Measurements from ENCODE around the gene FRYL.
"Not testable (repeated sequence)": the region's sequence is repeated elsewhere in the genome, so short reads cannot be mapped to it uniquely, and the experiment has no call there.

FRYL gene

GRCh38 chr4:48742412-48742811 is 37.7 kb downstream of the FRYL start:
- no peak for DNase-seq (ENCODE audit: insufficient read length, low spot score)
- TF ChIP-seq, protein P1, sequence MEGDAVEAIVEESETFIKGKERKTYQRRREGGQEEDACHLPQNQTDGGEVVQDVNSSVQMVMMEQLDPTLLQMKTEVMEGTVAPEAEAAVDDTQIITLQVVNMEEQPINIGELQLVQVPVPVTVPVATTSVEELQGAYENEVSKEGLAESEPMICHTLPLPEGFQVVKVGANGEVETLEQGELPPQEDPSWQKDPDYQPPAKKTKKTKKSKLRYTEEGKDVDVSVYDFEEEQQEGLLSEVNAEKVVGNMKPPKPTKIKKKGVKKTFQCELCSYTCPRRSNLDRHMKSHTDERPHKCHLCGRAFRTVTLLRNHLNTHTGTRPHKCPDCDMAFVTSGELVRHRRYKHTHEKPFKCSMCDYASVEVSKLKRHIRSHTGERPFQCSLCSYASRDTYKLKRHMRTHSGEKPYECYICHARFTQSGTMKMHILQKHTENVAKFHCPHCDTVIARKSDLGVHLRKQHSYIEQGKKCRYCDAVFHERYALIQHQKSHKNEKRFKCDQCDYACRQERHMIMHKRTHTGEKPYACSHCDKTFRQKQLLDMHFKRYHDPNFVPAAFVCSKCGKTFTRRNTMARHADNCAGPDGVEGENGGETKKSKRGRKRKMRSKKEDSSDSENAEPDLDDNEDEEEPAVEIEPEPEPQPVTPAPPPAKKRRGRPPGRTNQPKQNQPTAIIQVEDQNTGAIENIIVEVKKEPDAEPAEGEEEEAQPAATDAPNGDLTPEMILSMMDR (IDR thresholded peaks at IDR 0.05; ENCODE audit: insufficient read depth, missing control alignments) = no peak
- FAIRE-seq = no peak

DNA sequence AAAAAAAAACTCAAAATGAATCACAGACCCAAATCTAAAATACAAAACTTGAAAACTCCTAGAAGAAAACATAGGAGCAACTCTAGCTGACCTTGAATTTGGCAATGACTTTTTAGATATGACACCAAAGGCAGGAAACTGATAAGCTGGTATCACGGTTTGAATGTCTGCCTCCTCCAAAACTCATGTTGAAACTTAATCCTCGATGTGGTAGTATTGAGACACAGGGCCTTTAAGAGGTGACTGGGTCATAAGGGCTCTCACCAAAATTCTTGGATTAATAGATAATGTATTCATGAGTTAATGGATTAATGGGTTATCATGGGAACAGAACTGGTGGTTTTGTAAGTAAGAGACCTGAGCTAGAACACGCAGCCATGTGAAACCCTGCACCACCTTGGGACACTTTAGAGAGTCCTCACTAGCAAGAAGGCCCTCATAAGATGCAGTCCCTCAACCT is 40.5 kb downstream of the FRYL start:
- TF ChIP-seq, protein P1 (IDR thresholded peaks at IDR 0.05; ENCODE audit: insufficient read depth, missing control alignments) = no peak
- FAIRE-seq (no peak), DNase-seq (ENCODE audit: insufficient read length, low spot score) (no peak)

DNA sequence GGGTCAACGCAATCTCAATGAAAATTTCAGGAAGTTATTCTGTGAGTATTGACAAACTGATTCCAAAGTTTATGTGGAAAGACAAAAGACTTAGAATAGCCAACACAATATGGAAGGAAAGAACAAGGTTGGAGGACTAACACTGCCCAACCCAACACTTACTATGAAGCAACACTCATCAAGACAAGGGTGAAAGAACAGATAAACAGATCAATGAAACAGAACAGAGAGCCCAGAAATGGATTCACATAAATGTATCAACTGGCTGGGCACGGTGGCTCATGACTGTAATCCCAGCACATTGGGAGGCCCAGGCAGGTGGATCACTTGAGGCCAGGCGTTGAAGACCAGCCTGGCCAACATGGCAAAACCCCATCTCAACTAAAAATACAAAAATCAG is 41.2 kb downstream of the FRYL start:
- FAIRE-seq = no peak

GRCh38 chr4:48728906-48729496 is 51.1 kb downstream of the FRYL start:
- DNase-seq (ENCODE audit: insufficient read length, low spot score); FAIRE-seq: not testable (repeated sequence)

More for the DNA sequence above, 41.2 kb downstream of the FRYL start:
- TF ChIP-seq, protein P1 (IDR thresholded peaks at IDR 0.05; ENCODE audit: insufficient read depth, missing control alignments) = no peak
- no peak for DNase-seq (ENCODE audit: insufficient read length, low spot score)

- TF ChIP-seq, protein P1 (IDR thresholded peaks at IDR 0.05; ENCODE audit: insufficient read depth, missing control alignments) = no peak
- no peak for DNase-seq (ENCODE audit: insufficient read length, low spot score)
- FAIRE-seq = no peak
These were observed 52.2 kb downstream of the FRYL start for GRCh38 chr4:48727666-48728459.

GRCh38 chr4:48725414-48725813 is 54.7 kb downstream of the FRYL start:
- TF ChIP-seq, protein P1 (IDR thresholded peaks at IDR 0.05; ENCODE audit: insufficient read depth, missing control alignments) = no peak
- no peak for FAIRE-seq
- no peak for DNase-seq (ENCODE audit: insufficient read length, low spot score)

DNA sequence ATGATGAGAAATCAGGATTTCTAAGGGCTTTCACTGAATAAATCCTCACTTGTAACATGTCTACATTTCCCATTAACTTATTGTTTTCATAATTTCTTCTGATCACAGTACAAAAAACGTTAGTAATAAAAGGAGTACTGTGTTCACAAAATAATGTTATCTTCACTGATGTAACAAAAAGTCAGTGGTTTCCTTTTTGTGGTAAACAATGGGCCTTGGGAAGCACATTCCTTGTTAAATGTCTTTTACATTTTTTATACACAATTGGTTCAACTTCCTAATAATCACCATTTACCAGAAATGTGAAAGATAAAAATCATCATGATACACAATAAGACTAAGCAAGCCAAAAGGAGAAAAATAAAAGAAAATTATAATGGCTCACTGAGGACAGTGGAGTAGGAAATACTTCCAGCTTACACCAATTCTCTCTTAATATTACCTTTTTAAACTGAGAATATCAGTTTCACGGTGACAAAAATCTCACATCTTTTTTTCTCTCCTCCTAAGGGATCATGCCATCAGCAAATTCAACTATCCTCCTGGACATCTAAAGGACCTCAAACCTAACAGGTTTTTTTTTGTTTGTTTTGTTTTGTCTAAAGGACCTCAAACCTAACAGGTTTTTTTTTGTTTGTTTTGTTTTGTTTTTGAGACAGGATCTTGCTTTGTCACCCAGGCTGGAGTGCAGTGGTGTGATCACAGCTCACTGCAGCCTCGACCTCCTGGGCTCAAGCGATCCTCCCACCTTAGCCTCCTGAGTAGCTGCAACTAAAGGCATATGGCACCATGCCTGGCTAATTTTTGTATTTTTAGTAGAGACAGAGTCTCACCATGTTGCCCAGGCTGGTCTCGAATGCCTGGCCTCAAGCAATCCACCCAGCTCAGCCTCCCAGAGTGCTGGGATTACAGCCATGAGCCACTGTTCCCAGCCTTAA is 57.3 kb downstream of the FRYL start:
- FAIRE-seq = peak; percentile 84
- no peak for DNase-seq (ENCODE audit: insufficient read length, low spot score)

More for the DNA sequence above, 57.3 kb downstream of the FRYL start:
- TF ChIP-seq, protein P1 (IDR thresholded peaks at IDR 0.05; ENCODE audit: insufficient read depth, missing control alignments) = no peak
